T-helper 2 cell treated with Interferon-gamma antibody and Interleukin-4, amounts not matched to agents 100 ng/mL and 5 ng/mL, for 36 hours (primary cell): ENCODE data around the gene WWOX. TPM values are rescaled to one million over a fixed set of nuclear protein-coding genes. Genes with fewer than 3 reads are reported as not detected.

Experiments
- intact Hi-C: fragments of 100-400 bp; cut with micrococcal nuclease; formaldehyde crosslinking; loops from one replicate; pipeline ENCODE4 v1.15.1; 2023
- total RNA-seq: library from RNA; stranded (reverse); gene quantifications from 2 replicates; pipeline ENCODE4 v1.2.3, GENCODE V29; 2022

The WWOX gene
- total RNA-seq, 1 donor from 2014 or later = 26.3 TPM

DNA sequence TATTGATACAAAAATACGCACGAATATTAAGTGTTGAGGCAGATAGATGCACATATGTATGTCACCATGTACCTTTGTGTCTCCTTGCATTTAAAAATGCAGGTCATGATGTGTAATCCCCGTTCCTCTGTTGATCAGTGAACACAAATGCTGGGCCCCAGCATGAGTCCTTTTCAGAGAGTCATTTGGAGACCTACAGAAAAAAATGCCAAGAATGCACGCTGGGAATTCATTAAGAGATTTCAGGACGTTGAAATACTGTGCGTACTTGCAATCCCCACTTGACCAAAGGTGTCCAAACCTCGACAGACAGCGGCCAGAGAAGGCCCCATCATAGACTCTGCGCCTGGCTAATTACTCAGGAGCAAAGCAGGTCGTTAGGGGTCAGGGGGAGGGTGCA, 1005.1 kb downstream of the WWOX start:
- intact Hi-C loops = no loop called here

DNA sequence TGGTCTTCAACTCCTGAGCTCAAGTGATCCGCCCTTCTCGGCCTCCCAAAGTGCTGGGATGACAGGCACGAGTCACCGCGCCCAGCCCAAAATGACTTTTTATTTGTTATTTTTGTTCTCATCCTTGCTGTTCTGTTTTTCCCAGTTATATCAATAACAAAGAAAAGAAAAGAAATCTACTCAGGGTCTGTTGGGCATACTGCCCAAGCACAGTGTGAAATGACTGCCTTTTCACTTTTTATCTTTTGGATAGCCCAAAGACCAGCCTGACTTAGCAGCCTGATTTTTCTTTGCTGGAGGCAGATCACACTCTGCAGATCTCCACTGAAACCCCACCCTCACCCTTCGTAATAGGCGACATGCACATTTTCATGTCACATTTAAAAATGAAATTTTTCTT, 1007.8 kb downstream of the WWOX start:
- intact Hi-C loops = no loop called here

DNA sequence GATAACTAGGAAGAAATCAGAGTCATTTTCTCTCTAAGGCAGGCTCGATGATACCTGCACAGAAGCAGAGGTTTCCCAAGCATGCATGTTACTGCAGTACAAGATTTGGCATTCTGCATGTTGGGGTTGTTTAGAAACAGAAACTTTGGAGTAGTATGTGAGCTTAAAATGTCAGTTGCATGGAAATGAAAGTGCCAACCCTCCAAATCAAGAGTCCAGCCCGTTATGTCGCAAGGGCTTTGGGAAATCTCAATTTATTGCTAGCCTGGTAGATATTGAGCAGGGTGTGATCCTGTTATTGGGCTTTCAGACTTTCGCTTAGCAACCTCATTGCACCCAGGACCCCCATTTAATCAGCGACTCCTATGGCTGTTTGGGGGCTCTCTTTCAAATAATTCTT, 1010.3 kb downstream of the WWOX start:
- intact Hi-C loops = no loop called here

DNA sequence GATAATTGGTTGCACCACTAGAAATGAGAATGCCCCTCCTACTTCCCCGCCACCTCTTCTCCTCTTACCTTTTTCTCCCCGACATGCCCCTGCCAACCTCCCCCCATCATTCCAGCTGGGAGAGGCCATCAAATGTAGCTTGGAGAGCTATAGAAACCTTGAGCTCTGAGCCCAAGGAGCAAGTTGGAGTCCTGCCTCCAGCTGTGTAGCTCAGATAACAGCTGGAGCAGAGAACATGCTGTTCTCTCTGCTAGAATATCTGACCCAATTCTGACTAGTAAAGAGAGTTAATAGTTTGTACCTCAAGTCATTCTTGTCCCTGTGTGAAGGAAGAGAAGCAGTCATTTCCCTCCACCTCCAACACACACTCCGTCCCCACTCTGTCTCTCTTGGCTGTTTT, 1010.8 kb downstream of the WWOX start:
- intact Hi-C loops = no loop called here

DNA sequence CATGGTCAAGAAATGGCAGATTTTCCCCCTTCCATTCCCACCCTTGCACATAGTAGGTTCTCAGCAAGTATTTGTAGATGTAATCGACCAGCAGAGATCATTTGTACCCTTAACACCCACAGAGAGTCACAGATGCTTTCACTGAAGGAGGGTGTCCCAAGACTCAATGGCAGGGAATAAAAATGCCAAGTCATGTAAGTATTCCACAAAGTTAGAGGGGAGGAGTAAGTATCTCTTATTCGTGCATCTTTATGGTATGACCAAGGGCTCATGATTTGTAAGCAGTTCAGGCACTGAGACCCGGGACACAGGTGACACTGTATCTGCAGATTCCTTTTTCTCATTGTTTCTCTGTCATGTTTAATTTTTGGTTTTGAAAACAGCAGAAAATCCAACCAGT, 1011.5 kb downstream of the WWOX start:
- intact Hi-C loops = no loop called here

DNA sequence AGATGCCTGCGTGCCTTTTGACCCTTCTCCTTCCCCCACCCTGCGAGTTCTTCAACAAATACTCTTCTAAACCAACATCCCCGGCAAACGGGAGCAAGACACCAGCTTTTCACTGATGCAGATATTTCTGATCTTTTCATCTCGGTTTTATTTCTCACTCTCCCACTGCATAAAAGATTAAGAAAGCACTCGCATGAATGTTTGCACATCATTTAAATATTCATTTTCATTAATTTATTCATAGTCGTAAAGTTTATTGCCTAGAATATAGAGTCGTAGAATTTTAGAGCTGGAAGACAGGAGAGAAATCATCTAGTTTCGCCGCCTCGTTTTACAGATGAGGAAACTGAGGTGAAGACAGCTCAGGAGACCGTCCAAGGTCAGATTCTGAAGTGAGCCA, 1013.0 kb downstream of the WWOX start:
- intact Hi-C loops = no loop called here

DNA sequence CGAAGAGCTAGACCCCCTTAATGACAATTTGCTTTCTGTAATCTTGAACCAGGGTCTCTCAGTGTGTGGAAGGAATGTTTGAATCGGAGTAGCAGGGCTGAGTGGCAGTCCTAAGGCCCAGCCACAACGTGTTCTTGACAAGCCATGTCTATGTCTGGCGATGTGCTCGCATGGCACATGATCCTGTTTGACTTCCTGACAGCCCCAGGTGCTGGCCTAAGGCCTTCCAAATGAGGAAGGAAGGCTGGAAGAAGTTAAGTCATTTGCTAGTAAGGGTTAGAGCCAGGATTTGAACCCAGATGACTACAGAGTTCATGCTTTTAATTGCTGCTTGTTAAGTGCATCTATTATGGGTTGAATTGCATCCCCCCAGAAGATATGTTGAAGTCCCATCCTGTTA, 1014.4 kb downstream of the WWOX start:
- intact Hi-C loops = no loop called here

DNA sequence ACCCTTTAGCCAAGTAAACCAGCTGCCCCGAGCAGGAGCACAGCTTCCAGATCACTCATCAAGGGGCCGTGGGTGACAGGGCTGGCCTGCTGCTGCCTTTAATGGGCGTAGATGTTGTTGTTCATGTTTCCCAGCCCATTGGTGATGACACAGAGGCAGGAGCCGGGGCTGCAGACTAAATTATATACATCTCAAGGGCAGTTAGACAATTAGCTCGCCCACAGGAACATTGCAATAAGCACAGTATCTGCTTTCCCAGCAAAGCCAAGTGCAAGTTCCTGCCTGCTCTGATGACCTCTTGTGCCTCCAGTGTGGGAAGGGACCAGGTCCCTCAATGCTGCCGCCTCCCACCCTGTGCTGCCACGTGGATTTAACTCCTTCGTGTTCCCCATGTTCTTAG, 1015.3 kb downstream of the WWOX start:
- intact Hi-C loops = no loop called here

DNA sequence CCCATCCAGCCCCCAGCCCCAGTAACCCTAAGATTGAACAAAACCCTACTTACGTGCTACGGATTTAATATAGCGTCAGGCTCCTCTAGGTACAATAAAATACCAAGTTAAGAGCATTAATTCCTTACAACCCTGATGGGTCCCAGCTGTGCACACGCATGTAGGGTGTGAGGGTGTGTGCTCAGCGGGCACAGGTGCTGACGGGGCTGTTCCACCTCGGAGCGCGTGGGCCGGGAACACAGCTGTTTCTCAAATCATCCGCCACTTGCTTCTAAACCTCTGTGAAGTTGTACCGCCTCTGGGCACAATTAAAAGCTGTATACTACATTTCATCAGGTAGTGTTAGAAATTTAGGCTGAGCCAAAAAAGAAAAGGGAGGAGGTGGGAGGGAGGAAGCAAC, 1022.5 kb downstream of the WWOX start:
- intact Hi-C loops = no loop called here

DNA sequence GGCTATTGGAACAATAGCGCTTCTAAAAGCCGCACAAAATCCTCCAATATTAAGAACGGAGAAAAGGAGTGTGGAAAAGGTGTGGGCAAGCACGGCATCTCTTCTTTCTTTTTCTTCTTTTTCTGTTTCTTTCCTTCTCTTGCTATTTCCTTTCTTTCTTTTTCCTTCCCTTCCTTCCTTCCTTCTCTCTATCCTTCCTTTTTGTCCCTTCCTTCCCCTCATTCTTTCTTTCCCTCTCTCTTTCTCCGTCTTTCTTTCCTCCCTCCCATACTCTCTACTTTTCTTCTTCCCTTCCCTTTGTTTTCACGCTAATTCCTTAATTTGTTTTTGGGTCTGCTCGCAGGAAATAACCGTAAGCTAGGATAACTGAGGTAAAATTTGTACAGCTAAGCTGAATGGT, 1022.9 kb downstream of the WWOX start:
- intact Hi-C loops = no loop called here

DNA sequence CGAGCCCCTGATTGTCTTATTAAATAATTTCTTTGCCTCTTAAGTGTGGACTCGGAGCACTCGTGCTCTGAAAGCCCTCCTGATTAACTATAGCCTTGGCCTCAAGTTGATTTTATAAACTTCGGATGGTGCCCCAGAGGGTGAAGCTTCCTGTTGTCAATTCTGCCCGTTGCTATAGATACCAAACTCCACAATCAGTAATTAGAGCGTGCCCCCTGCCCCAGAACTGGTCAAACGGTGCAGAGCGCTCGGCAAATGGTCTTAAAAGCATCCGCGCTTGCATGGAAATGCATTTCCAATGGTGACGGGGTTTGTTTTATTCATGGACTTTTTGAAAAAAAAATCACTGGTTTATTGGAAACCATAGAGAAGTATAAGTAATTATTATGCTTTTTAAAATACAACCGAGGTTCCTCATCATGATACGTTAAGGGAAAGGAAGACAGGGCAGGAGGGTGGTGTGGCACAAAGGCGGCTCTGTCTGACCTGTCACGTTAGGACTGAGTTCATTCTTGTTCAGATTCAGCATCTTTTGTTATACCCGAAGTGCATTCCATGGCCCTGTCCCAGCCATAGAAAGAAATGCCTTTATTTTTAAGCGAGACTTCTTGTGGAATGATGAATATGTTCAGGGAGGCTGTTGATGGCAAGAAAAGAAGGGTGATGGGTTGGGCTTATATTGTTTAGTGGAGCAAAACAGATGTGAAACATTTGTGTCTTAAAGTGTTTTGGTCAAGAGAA, 1024.7 kb downstream of the WWOX start:
- intact Hi-C loops = no loop called here

DNA sequence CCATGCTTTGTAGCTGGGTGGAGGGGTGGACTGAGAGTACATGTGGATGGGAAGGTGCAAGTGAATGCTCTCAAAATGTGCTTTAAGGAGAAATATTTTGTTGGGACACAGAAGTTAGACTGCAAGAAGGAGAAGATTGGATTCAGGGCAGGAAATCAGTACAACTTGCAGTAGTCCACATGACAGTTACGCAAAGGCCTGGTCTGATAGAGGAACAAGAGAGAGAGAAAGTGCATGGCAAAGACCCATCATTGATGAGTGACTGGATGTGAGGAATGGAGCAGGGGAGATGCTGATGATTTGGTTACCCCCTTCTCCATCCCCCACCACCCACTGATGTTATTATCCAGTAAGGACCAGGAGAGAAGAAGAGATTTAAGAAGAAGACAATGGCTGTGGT, 1028.3 kb downstream of the WWOX start:
- intact Hi-C loops = no loop called here

DNA sequence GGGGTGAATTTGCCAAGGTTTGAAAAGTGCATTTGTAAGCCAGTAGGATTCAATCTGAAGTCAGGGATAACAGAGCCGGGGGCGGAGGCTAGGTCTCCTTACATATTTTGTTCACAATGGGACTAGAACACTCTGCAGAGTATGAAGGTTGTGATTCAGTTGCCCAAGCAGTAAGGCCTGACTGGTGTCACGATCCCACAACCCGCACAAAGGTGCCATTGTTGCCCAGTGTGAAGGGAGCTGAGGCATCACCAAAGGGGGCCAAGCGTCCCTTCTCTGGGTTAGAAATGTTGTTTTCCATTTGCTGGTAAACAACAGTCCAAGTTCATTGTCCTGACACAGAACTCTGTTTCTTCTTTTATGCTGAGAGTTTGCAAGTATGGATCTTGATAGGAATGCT, 1029.3 kb downstream of the WWOX start:
- intact Hi-C loops = no loop called here

DNA sequence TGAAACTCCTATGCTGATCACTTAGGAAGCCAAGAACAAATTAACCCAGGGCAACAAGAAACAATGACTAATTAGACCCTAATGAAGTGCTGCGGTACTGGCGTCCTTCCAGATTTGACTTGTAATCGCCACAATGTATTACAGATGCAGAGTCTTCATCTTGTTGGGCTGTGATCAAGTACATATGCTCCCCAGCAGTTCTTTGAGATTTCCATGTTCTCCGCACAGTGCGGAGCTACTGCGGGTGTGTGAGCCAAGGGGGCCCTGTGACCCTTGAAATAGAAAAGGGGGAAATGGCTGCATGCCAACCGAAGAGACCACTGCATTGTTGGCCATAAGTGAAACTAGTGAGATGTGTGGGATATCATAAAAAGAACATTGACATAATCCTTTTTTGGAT, 1031.2 kb downstream of the WWOX start:
- intact Hi-C loops = no loop called here

DNA sequence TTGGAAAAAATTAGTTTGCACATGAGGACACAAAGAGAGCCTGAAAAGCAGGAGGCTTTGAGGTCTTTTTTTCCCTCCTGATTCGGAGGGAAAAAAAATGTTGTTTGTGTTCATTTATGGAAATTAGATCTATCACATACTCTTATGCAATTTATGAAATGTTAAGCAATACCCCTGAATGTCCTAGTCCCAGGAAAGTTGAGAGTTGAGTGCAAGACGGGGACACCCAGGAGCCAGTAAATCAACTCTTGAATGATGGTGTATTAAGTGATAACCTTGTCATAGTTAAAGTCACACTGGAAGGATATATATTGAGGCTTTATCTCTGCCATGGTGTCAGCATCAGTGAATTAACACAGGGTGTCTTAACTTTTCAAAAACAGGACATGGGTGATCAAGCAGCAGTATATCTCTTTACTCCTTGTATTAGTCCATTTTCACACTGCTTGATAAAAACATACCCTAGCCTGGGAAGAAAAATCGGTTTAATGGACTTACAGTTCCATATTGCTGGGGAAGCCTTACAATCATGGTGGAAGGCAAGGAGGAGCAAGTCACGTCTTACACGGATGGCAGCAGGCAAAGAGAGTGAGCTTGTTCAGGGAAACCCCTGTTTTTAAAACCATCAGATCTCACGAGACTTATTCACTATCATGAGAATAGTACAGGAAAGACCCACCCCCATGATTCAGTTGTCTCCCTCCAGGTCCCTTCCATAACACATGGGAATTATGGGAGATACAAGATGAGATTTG, 1032.0 kb downstream of the WWOX start:
- intact Hi-C loops = no loop called here

DNA sequence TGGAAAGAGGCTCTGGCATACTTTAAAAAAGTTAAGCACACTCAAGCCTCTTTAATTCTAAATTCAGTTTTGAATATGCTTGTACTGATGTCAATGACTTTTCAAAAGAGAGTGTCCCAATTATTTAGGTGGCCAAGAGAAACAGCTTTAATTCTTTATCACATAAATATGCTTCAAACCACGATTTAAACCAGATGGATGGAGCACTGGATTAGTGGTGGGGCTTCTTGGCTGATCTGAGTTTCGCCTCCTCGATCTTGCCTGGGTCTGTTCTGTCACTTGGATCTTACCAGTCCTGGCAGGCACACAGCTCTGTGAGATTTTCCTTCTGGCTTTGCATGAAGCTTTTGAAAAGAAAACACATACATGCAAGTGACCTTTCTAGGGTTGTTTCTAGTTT, 1033.2 kb downstream of the WWOX start:
- intact Hi-C loops = no loop called here

DNA sequence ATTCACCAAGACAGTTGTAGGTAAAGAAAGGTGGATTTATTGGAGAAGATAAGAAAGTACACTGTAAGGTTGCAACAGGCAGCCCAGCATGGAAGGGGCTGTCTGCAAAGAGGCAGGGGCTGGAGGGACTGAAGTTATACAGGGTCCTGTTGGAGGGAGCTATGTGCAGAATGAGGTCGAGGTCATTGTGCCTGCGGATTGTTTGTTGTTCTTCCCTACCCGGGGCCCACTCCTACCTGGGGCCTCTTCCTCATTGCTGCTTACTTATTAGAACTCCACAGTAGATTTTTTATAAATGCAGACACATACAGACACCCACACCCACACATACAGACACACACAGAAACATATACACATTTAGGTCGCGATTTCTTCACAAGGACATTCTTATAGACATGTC, 1034.8 kb downstream of the WWOX start:
- intact Hi-C loops = no loop called here

DNA sequence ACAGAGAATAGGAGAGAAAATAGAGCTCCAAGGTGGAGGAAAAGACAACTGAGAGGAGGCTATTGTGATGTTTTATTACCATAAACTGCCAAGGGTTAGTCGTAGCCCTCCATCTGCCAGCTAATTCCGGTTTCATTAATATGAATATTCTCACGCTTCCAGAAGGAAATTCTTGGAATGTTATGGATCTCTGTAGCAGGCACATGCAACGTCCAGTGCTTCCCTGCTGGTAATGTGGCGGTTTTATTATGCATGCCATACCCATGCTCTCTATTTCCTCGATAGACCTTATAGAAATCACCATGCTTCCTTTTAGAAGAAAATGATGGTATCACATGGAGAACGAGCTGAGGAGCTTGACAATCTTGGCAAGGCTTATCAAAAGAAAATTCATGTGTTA, 1037.5 kb downstream of the WWOX start:
- intact Hi-C loops = no loop called here

DNA sequence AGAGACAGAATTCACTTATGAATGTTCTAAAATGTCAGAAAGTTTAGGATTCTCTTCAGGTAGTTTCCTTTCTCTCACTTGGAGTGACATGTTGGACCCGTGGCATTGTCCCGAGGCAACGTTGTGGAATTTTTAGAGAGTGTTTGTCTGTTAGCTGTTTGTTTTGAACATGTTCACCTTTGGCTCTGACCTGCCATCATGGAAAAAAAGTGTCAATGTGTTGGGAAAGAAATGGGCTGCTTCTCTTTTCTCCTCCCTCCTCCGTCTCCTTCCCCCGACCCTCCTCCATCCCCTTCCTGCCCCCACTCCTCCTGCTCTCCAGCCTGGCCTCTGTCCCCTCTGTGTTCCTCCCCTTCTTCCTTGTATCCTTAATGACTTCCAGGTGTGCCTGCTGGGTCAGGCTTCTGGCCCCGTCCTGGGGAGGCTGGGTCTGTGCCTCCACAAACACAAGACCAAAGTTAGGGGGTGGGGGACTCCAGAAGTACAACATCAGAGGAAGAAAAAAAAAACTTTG, 1038.0 kb downstream of the WWOX start:
- intact Hi-C loops = no loop called here

DNA sequence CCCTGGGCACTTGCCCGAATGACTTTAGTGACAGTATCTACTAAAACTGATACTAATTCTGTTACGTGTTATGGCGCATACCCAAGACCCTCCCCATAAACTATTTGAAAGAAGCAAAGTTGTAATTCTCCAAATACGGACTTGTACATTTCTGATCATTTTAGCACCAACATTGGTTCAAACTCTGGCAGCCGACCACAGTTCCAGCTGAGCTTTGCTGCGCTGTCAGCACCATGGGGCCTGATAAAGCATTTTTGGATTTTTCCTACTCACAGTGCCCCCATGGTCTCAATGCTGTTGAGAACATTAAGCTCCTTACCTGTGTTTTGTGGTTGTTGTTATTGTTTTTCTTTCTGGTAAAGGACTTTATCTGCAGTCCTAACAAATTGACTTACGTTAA, 1040.3 kb downstream of the WWOX start:
- intact Hi-C loops = no loop called here

DNA sequence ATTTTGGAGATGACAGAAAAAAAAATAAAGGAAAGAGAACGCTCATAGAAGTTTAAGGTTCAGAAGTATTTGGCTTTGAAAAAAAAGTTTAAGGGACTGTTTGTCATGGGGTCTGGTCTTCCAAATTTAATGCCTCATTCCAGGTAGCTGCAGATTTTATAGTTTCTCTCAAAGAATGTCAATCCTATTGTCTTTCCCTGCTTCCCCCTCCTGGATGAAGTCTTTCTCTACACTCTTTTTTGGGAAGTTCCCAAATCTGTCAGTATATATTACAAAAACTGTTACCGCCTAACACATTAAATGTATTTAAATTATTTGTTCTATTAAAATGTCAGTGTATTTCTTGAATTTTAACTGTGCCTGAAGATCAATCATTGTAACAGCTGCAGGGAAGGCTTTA, 1043.6 kb downstream of the WWOX start:
- intact Hi-C loops = no loop called here

DNA sequence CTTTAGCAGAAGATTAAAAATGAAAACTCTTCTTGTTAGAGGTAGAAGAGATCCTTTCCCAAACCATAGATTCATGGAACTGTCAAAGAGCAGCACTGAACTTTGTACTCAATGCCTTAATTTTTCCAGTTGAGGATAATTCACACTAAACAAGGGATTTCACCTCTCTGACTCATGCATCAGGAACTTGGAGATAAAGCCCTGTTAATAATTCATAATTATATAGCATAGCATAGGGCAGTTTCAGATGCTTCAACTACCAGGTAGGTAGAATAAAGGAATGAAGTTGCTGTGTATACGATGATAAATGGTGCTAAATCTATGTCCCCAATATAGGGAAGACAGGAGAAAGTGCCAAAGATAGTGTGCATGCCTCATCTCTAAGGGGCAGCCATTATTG, 1050.7 kb downstream of the WWOX start:
- intact Hi-C loops = no loop called here
